Calu3 (cell line): Measurements from ENCODE around the gene PHOSPHO1. TPM values are rescaled to one million over a fixed set of nuclear protein-coding genes. Genes with fewer than 3 reads are reported as not detected.
"Not testable (repeated sequence)": the region's sequence is repeated elsewhere in the genome, so short reads cannot be mapped to it uniquely, and the experiment has no call there.

Experiments used
- BruUV-seq: library from RNA; stranded (reverse); fragments of 400-500 nt; replicated peaks from 2 replicates; lab custom pipeline; 2021; lab: Mats Ljungman, UMichigan
- CTCF ChIA-PET: fragments of 300-600 bp; sonication (Branson Sonifier 250); formaldehyde crosslinking; loops from one replicate; lab custom pipeline; 2022; ENCODE audit warnings: antibody characterized with exemption; lab: Charles Lee
- DNase-seq: peaks from one replicate; pipeline ENCODE4 v3.0.0; 2022
- H3K27ac Mint-ChIP-seq: one replicate; pipeline ENCODE4 v1.8.0; 2022; ENCODE audit warnings: mixed read lengths; ENCODE audit not compliant: unreplicated experiment
- H3K27me3 Mint-ChIP-seq: one replicate; pipeline ENCODE4 v1.8.0; 2022; ENCODE audit warnings: mixed read lengths; ENCODE audit not compliant: unreplicated experiment
- H3K36me3 Mint-ChIP-seq: one replicate; pipeline ENCODE4 v1.8.0; 2022; ENCODE audit warnings: mild to moderate bottlenecking, moderate library complexity, mixed read lengths; ENCODE audit not compliant: insufficient read depth, unreplicated experiment
- H3K4me1 Mint-ChIP-seq: one replicate; pipeline ENCODE4 v1.8.0; 2022; ENCODE audit warnings: mild to moderate bottlenecking, low read depth, mixed read lengths; ENCODE audit not compliant: unreplicated experiment
- H3K4me3 Mint-ChIP-seq: one replicate; pipeline ENCODE4 v1.8.0; 2022; ENCODE audit warnings: mild to moderate bottlenecking, low read depth, moderate library complexity, mixed read lengths; ENCODE audit not compliant: unreplicated experiment
- H3K9me3 Mint-ChIP-seq: one replicate; pipeline ENCODE4 v1.8.0; 2022; ENCODE audit warnings: low read depth, mixed read lengths; ENCODE audit not compliant: unreplicated experiment
- intact Hi-C: fragments of 100-400 bp; cut with micrococcal nuclease; formaldehyde crosslinking; loops from one replicate; pipeline ENCODE4 v1.10.0; 2022; ENCODE audit not compliant: unreplicated experiment
- total RNA-seq: library from RNA; stranded (reverse); gene quantifications from 2 replicates; pipeline ENCODE4 v1.2.3, GENCODE V29; 2022
- TF ChIP-seq, protein P1 (sequence below): fragments of 200-600 bp; IDR thresholded peaks from one replicate; pipeline ENCODE4 v1.8.0; 2022; ENCODE audit warnings: antibody characterized with exemption; ENCODE audit not compliant: unreplicated experiment

PHOSPHO1 gene
- total RNA-seq, 1 experiment from 2014 or later, result not detected

GRCh38 chr17:49277638-49278037 is 47.1 kb upstream of the PHOSPHO1 start:
- Mint-ChIP-seq H3K9me3 (peaks cover 2% of the 10 kb centered on the region), H3K4me1 (peaks cover 12% of the 10 kb centered on the region), H3K36me3 (peaks cover 6% of the 10 kb centered on the region), H3K27ac (no peak overlapping the region), H3K27me3 (no peaks in the 10 kb centered on the region), H3K4me3 (peak overlapping the region; percentile 25)
- peak; percentile 66 for DNase-seq
- CTCF ChIA-PET, result interaction anchor here (0.9 kb wide), 1 partner anchor 14 kb away, joined by 4 read pairs; no protein-coding TSS in a partner anchor
- no TSS peak for BruUV-seq
- intact Hi-C loops, result no loop called here
- TF ChIP-seq, protein P1, sequence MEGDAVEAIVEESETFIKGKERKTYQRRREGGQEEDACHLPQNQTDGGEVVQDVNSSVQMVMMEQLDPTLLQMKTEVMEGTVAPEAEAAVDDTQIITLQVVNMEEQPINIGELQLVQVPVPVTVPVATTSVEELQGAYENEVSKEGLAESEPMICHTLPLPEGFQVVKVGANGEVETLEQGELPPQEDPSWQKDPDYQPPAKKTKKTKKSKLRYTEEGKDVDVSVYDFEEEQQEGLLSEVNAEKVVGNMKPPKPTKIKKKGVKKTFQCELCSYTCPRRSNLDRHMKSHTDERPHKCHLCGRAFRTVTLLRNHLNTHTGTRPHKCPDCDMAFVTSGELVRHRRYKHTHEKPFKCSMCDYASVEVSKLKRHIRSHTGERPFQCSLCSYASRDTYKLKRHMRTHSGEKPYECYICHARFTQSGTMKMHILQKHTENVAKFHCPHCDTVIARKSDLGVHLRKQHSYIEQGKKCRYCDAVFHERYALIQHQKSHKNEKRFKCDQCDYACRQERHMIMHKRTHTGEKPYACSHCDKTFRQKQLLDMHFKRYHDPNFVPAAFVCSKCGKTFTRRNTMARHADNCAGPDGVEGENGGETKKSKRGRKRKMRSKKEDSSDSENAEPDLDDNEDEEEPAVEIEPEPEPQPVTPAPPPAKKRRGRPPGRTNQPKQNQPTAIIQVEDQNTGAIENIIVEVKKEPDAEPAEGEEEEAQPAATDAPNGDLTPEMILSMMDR, result no peak

DNA sequence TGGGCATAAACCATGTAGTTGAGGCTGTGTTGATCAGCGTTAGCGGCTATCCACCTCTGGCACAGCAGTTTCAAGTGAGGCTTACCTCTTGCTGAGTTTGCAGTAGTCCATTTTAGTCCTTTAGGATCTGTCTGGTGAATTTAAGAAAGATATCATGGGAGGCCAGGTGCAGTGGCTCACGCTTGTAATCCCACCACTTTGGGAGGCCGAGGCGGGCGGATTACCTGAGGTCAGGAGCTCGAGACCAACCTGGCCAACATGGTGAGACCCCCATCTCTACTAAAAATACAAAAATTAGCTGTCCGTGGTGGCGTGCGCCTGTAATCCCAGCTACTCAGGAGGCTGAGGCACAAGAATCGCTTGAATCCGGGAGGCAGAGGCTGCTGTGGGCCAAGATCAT is 45.4 kb upstream of the PHOSPHO1 start:
- CTCF ChIA-PET, result interaction anchor here (0.6 to 0.7 kb wide), 3 partner anchors 180 to 753 kb away, joined by 5 to 8 read pairs (median 6); no protein-coding TSS in a partner anchor

GRCh38 chr17:49269356-49269755 is 38.8 kb upstream of the PHOSPHO1 start:
- Mint-ChIP-seq H3K27ac (no peak overlapping the region), H3K36me3 (no peaks in the 10 kb centered on the region), H3K4me3 (no peak overlapping the region), H3K9me3 (no peaks in the 10 kb centered on the region), H3K4me1 (no peaks in the 10 kb centered on the region), H3K27me3 (peaks cover 10% of the 10 kb centered on the region)
- TF ChIP-seq, protein P1, result no peak
- no peak for DNase-seq
- BruUV-seq, result no TSS peak
- CTCF ChIA-PET, result no interaction called here
- intact Hi-C loops, result no loop called here

More for the DNA sequence above, 45.4 kb upstream of the PHOSPHO1 start:
- BruUV-seq, intact Hi-C loops, DNase-seq, H3K27me3 Mint-ChIP-seq, H3K4me3 Mint-ChIP-seq, H3K36me3 Mint-ChIP-seq, H3K27ac Mint-ChIP-seq, H3K9me3 Mint-ChIP-seq: not testable (repeated sequence)
- peaks cover 12% of the 10 kb centered on the region for H3K4me1 Mint-ChIP-seq

DNA sequence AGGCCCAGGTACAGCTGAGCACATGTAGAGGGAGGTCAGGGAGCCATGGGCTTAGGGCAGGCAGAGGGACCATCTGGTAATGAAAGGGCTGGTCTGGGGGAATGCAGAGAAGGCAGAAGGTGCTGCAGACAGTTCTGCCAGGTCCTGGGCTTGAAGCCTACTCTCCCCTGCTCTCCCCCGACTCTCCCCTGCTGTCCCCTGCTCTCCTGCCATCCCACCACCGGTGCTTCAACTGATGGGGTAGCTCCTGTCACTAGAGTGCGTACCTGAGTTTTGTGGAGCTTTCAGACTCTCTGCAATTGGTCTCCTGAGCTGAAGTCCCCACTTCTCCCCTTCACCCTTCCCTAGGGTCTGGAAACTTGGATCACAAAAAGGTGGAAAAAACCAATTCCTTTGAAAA is 37.3 kb upstream of the PHOSPHO1 start:
- BruUV-seq, result no TSS peak
- CTCF ChIA-PET, result no interaction called here

GRCh38 chr17:49266233-49266632 is 35.6 kb upstream of the PHOSPHO1 start:
- CTCF ChIA-PET, result interaction anchor here (0.7 kb wide), 1 partner anchor 46 kb away, joined by 6 read pairs; no protein-coding TSS in a partner anchor
- Mint-ChIP-seq H3K9me3 (no peaks in the 10 kb centered on the region), H3K36me3 (peaks cover under 1% of the 10 kb centered on the region), H3K27me3 (peaks cover 21% of the 10 kb centered on the region), H3K27ac (no peak overlapping the region), H3K4me3 (no peak overlapping the region), H3K4me1 (peaks cover 1% of the 10 kb centered on the region)
- intact Hi-C loops, result no loop called here
- no TSS peak for BruUV-seq
- TF ChIP-seq, protein P1, result no peak
- DNase-seq, result no peak

More for the DNA sequence above, 37.3 kb upstream of the PHOSPHO1 start:
- TF ChIP-seq, protein P1, result no peak
- H3K9me3 Mint-ChIP-seq, result no peaks in the 10 kb centered on the region
- H3K36me3 Mint-ChIP-seq, result no peaks in the 10 kb centered on the region
- H3K4me1 Mint-ChIP-seq, result no peaks in the 10 kb centered on the region
- no peak overlapping the region for H3K4me3 Mint-ChIP-seq
- no peak for DNase-seq
- H3K27me3 Mint-ChIP-seq, result peaks cover 21% of the 10 kb centered on the region
- intact Hi-C loops, result no loop called here
- H3K27ac Mint-ChIP-seq, result no peak overlapping the region

- not testable (repeated sequence) for H3K4me3 Mint-ChIP-seq
Observed at GRCh38 chr17:49261540-49261939, 31.0 kb upstream of the PHOSPHO1 start.

More at GRCh38 chr17:49261540-49261939, 31.0 kb upstream of the PHOSPHO1 start:
- H3K9me3 Mint-ChIP-seq, H3K27ac Mint-ChIP-seq, H3K4me1 Mint-ChIP-seq, H3K36me3 Mint-ChIP-seq, BruUV-seq, DNase-seq: not testable (repeated sequence)
- peaks cover 11% of the 10 kb centered on the region for H3K27me3 Mint-ChIP-seq
- intact Hi-C loops, result loop anchor here (2.0 kb wide), 1 partner anchor 29 kb away; no protein-coding TSS in a partner anchor
- CTCF ChIA-PET, result interaction anchor here (0.6 to 1.1 kb wide), 2 partner anchors 39 to 295 kb away, joined by 3 read pairs; no protein-coding TSS in a partner anchor
